Hippocampal formation (tissue), 2 donors: Measurements from ENCODE around the gene FBXW11.
"Not testable (repeated sequence)": the region's sequence is repeated elsewhere in the genome, so short reads cannot be mapped to it uniquely, and the experiment has no call there.

Source experiments
- DNase-seq, 2 donors: peaks; one replicate each; lab custom pipeline; 2025; lab: John Stamatoyannopoulos, UW

FBXW11 gene

GRCh38 chr5:171984748-171985419, 21.6 kb downstream of the FBXW11 start:
- no peak for DNase-seq

GRCh38 chr5:171981847-171982246, 24.6 kb downstream of the FBXW11 start:
- DNase-seq: no peak

- DNase-seq: no peak
These were observed 25.6 kb downstream of the FBXW11 start for GRCh38 chr5:171980792-171981191.

GRCh38 chr5:171979606-171980005, 26.8 kb downstream of the FBXW11 start:
- DNase-seq: no peak

GRCh38 chr5:171978519-171978918, 27.9 kb downstream of the FBXW11 start:
- no peak for DNase-seq

- DNase-seq: no peak
These were observed 28.4 kb downstream of the FBXW11 start for GRCh38 chr5:171978016-171978415.

- DNase-seq: not testable (repeated sequence)
These were observed 29.0 kb downstream of the FBXW11 start for GRCh38 chr5:171977244-171977950.

- no peak for DNase-seq
These were observed 30.4 kb downstream of the FBXW11 start for GRCh38 chr5:171975877-171976667.

GRCh38 chr5:171975262-171975876, 31.1 kb downstream of the FBXW11 start:
- DNase-seq: no peak

GRCh38 chr5:171970826-171971225, 35.6 kb downstream of the FBXW11 start:
- no peak for DNase-seq

GRCh38 chr5:171969288-171969880, 37.1 kb downstream of the FBXW11 start:
- no peak for DNase-seq

GRCh38 chr5:171968531-171968930, 37.9 kb downstream of the FBXW11 start:
- DNase-seq: no peak

- DNase-seq: no peak
These were observed 39.5 kb downstream of the FBXW11 start for GRCh38 chr5:171966964-171967363.

- no peak for DNase-seq
These were observed 40.2 kb downstream of the FBXW11 start for GRCh38 chr5:171966270-171966669.

GRCh38 chr5:171965745-171966144, 40.7 kb downstream of the FBXW11 start:
- no peak for DNase-seq

GRCh38 chr5:171963416-171963815, 43.0 kb downstream of the FBXW11 start:
- DNase-seq: no peak

- no peak for DNase-seq
These were observed 45.3 kb downstream of the FBXW11 start for GRCh38 chr5:171961117-171961516.

GRCh38 chr5:171957591-171958251, 48.7 kb downstream of the FBXW11 start:
- no peak for DNase-seq

GRCh38 chr5:171956887-171957495, 49.4 kb downstream of the FBXW11 start:
- DNase-seq: no peak

GRCh38 chr5:171956314-171956713, 50.1 kb downstream of the FBXW11 start:
- DNase-seq: no peak

- DNase-seq: no peak
These were observed 50.7 kb downstream of the FBXW11 start for GRCh38 chr5:171955761-171956160.
